Left lung (tissue), 10 donors: Measurements from ENCODE around the gene PRMT3. TPM values are rescaled to one million over a fixed set of nuclear protein-coding genes. Genes with fewer than 3 reads are reported as not detected.

Experiments used
- ATAC-seq: fragments of 200-7000 bp; cut with Tn5 transposase; one replicate; pipeline ENCODE4 v1.9.1; 2020; ENCODE audit warnings: moderate library complexity
- DNase-seq, 4 donors: peaks; one replicate each; pipeline ENCODE4 v3.0.0-alpha.2; 2013 to 2020
- H3K27ac ChIP-seq, 2 donors: fragments of 200-600 bp; sonication (generic) in 1 of 2; one replicate each; pipeline versions ENCODE4 v1.5.0 to v1.8.0; 2020 to 2021
- H3K27me3 ChIP-seq, 2 donors: fragments of 200-600 bp; sonication (generic) in 1 of 2; one replicate each; pipeline versions ENCODE4 v1.5.0 to v1.8.0; 2020 to 2021
- H3K36me3 ChIP-seq, 2 donors: fragments of 200-600 bp; sonication (generic) in 1 of 2; one replicate each; pipeline versions ENCODE4 v1.5.0 to v1.8.0; 2020 to 2021
- H3K4me1 ChIP-seq, 2 donors: fragments of 200-600 bp; one replicate each; pipeline ENCODE4 v1.8.0; 2021
- H3K4me3 ChIP-seq, 2 donors: fragments of 200-600 bp; sonication (generic) in 1 of 2; one replicate each; pipeline versions ENCODE4 v1.5.0 to v1.8.0; 2020 to 2021; ENCODE audit warnings: mild to moderate bottlenecking in 1 of 2
- H3K9me3 ChIP-seq, 2 donors: fragments of 200-600 bp; sonication (generic) in 1 of 2; one replicate each; pipeline versions ENCODE4 v1.5.0 to v1.8.0; 2020 to 2021
- intact Hi-C, 2 donors: fragments of 100-400 bp; cut with DNase I; formaldehyde crosslinking; loops; one replicate each; pipeline versions ENCODE4 v1.11.2 to v1.14.2; 2022
- polyA plus RNA-seq, 6 donors: library from polyadenylated mRNA; unstranded; fragments of 120-200 nt; gene quantifications; one replicate each; pipeline ENCODE4 v1.2.1, GENCODE V29; 2013; ENCODE audit not compliant: insufficient read length in 6 of 6
- total RNA-seq, 2 donors: library from RNA; stranded (reverse); fragmentation: NEBNext Ultra II Directional; extraction: Animal tissue kit (Norgen Biotek cat#: 25700); gene quantifications; one replicate each; pipeline ENCODE4 v1.2.1, GENCODE V29; 2021
- TF ChIP-seq, protein P1 (sequence below), 2 donors: fragments of 200-600 bp; sonication (generic) in 1 of 2; IDR thresholded peaks; one replicate each; pipeline versions ENCODE4 v1.5.0 to v1.8.0; 2021; ENCODE audit warnings: antibody characterized with exemption in 2 of 2
- donor health status: DM: no; HTN: yes; CAD: no.
- donor health status: DM: no; HTN: no; CAD: no.

Gene PRMT3
- total and polyA plus RNA-seq, 8 donors = 8.0 to 17.3 (median 15.3) TPM

DNA sequence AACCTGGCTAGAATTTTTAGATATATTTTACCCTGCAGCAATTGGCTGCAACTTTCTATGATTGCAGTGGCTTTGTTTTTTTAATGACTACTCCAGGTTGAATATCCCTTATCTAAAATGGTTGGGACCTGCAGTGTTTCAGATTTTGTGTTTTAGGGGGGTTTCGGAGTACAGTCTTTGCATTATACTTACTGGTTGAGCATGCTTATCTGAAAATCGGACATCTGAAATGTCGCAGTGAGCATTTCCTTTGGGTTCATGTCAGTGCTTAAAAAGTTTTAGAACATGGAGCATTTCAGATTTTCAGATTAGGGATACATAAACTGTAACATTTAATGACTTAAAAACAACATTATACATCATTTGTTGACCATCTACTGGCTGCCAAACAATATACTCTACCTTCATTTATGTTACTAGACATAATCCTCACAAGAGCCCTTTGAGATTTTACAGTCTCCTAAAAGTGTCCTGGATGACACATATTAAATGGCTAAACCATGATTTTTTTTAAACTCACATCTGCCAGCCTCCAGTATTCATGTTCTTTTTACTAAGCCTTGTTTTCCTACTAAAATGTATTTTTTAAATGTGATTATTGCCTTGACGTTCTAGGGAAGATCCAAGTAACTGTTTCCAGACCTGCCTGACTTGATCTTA lies 66.3 kb downstream of the PRMT3 start:
- Histone ChIP-seq H3K4me1 (peaks cover 0 to 10% of the 10 kb centered on the region in 2 donors), H3K27ac (no peak overlapping the region), H3K4me3 (no peak overlapping the region), H3K27me3 (no peaks in the 10 kb centered on the region), H3K9me3 (no peaks in the 10 kb centered on the region), H3K36me3 (no peaks in the 10 kb centered on the region)
- TF ChIP-seq, protein P1, sequence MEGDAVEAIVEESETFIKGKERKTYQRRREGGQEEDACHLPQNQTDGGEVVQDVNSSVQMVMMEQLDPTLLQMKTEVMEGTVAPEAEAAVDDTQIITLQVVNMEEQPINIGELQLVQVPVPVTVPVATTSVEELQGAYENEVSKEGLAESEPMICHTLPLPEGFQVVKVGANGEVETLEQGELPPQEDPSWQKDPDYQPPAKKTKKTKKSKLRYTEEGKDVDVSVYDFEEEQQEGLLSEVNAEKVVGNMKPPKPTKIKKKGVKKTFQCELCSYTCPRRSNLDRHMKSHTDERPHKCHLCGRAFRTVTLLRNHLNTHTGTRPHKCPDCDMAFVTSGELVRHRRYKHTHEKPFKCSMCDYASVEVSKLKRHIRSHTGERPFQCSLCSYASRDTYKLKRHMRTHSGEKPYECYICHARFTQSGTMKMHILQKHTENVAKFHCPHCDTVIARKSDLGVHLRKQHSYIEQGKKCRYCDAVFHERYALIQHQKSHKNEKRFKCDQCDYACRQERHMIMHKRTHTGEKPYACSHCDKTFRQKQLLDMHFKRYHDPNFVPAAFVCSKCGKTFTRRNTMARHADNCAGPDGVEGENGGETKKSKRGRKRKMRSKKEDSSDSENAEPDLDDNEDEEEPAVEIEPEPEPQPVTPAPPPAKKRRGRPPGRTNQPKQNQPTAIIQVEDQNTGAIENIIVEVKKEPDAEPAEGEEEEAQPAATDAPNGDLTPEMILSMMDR (IDR thresholded peaks at IDR 0.05) = no peak
- ATAC-seq (no peak), DNase-seq (no peak)
- intact Hi-C loops = no loop called here

DNA sequence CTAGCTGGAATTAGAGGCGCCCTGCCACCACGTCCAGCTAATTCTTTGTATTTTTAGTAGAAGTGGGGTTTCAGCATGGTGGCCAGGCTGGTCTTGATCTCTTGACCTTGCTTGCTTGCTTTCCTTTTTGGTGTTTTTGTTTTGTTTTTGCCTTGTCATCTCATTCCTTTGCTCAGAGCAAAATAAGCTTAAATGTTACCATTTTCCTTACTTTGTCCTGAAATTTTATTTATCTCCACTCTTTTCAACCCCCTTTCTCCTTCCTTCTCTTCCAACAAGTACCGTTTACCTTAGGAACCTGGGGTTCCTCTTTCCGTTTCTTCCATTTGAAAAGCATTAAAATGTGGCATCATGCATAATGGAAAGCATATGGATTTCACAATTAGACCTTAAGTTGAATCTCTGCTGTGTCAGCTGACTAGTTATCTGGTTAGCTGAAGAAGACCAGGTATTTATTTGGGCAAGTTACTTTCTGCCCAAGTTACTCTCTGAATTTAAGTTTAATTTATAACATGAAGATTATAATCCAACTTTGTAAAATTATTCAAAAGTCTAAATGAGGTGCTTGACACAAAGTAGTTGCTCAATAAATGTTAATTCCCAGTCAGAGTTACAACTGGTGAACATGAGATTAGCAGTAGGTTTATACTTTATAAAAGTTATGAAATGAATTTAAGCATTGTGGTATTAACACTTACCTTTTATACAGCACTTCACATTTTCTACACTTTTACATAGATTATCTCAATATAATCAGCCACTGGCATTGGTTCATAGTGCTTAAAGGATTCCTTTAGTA lies 69.7 kb downstream of the PRMT3 start:
- H3K4me1 ChIP-seq = no peaks in the 10 kb centered on the region
- H3K36me3 ChIP-seq = no peaks in the 10 kb centered on the region
- no peak overlapping the region for H3K27ac ChIP-seq
- H3K4me3 ChIP-seq = no peak overlapping the region
- no peaks in the 10 kb centered on the region for H3K27me3 ChIP-seq
- DNase-seq = no peak
- ATAC-seq = no peak
- no peaks in the 10 kb centered on the region for H3K9me3 ChIP-seq
- TF ChIP-seq, protein P1 (IDR thresholded peaks at IDR 0.05) = no peak
- intact Hi-C loops = no loop called here

DNA sequence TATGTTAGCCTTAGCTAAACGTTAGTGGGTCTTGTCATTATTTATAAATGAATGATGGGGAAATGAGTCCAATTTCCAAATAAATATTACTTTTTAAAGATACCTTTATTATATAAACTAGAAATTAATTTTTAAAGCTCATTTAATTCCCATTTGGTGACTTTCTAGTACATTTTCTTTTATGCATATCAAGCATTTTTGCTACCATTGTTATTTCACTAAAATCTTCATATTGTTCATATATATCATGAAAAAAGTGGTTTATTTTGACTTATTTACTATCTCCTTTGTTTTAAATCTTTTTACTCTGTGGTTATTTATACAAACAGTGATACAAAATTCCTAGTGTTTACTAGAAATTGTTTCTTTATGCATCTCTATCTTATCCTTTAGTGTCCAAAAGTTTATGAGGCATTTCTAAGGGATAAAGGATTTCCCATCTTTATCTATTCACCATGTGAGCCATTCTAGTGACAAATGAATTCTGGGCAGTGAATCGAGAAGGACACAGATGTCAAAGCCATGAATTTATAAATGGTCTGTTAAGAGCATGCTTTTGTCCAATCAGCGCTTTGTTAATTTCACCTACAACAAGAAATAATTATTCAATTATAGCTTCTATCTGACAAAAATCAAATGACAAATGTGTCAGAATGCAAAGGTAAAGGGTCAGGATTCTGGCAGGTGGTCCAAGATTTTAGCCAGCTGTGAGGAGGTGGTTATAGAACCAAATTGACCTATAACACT lies 70.6 kb downstream of the PRMT3 start:
- Histone ChIP-seq H3K4me1 (no peaks in the 10 kb centered on the region), H3K27me3 (no peaks in the 10 kb centered on the region), H3K9me3 (no peaks in the 10 kb centered on the region), H3K27ac (no peak overlapping the region), H3K36me3 (peaks cover 0 to 7% of the 10 kb centered on the region in 2 donors), H3K4me3 (no peak overlapping the region)
- ATAC-seq = no peak
- intact Hi-C loops = no loop called here
- no peak for DNase-seq
- TF ChIP-seq, protein P1 (IDR thresholded peaks at IDR 0.05) = no peak

DNA sequence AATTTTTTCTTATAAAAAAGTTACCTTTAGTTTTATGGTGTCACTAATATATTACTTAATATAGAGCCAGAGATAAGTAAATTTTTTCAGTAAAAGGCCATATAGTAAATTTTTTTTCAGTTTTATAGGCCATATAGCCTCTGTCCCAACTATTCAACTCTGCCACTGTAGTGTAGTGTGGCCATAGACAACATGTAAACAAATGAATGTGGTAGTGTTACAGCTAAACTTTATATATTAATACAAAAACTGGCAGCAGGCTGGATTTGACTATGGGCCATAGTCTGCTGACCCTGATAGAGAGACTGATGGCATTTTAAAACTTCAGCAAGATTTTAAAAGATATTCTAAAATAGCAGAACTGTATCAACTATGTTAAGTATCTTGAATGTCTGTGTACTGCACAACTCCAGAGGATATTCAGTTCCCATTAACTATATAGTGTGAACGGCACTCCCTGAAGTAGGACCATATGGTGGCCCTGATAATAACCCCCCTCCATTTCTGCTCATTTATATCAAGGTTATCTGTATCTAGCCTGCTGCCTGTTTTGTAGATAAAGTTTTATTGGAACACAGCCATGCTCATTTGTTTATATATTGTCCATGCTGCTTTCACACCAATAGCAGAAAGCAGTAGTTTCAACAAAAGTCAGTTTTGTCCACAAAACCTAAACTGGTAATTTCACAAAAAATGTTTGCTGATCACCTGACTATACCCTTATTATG lies 71.6 kb downstream of the PRMT3 start:
- TF ChIP-seq, protein P1 (IDR thresholded peaks at IDR 0.05) = no peak
- DNase-seq (no peak), ATAC-seq (no peak)
- Histone ChIP-seq H3K9me3 (no peaks in the 10 kb centered on the region), H3K36me3 (peaks cover 0 to 7% of the 10 kb centered on the region in 2 donors), H3K4me3 (no peak overlapping the region), H3K27me3 (no peaks in the 10 kb centered on the region), H3K27ac (no peak overlapping the region), H3K4me1 (no peaks in the 10 kb centered on the region)
- intact Hi-C loops = no loop called here
